Skeletal muscle tissue (tissue), 4 donors: ENCODE measurements around the gene COLEC12. TPM values are rescaled to one million over a fixed set of nuclear protein-coding genes. Genes with fewer than 3 reads are reported as not detected.
A peak's percentile ranks its signal among the peaks of the same experiment; 100 is the strongest.

Experiments used
- H3K27ac ChIP-seq: one replicate; pipeline ENCODE4 v1.7.0; 2013; ENCODE audit warnings: mild to moderate bottlenecking, low read depth, low read length, inconsistent platforms
- H3K27me3 ChIP-seq, 3 donors: one replicate each; pipeline ENCODE4 v1.7.0; 2013; ENCODE audit warnings: low read length in 3 of 3; ENCODE audit not compliant: control insufficient read depth in 3 of 3, insufficient read depth in 3 of 3
- H3K36me3 ChIP-seq, 3 donors: one replicate each; pipeline ENCODE4 v1.7.0; 2013; ENCODE audit warnings: low read length in 3 of 3; ENCODE audit not compliant: control insufficient read depth in 3 of 3, insufficient read depth in 3 of 3
- H3K4me1 ChIP-seq, 3 donors: one replicate each; pipeline ENCODE4 v1.7.0; 2013; ENCODE audit warnings: low read length in 3 of 3, mild to moderate bottlenecking in 3 of 3; ENCODE audit not compliant: control insufficient read depth in 3 of 3, insufficient read depth in 3 of 3
- H3K4me3 ChIP-seq, 3 donors: one replicate each; pipeline ENCODE4 v1.7.0; 2013; ENCODE audit warnings: low read length in 3 of 3
- H3K9ac ChIP-seq, 3 donors: one replicate each; pipeline ENCODE4 v1.7.0; 2013; ENCODE audit warnings: low read length in 3 of 3, mild to moderate bottlenecking in 3 of 3, moderate library complexity in 2 of 3, low read depth in 1 of 3
- H3K9me3 ChIP-seq, 3 donors: one replicate each; pipeline ENCODE4 v1.7.0; 2013; ENCODE audit warnings: low read length in 3 of 3; ENCODE audit not compliant: control insufficient read depth in 3 of 3
- total RNA-seq: library from RNA; depleted of rRNA; stranded (reverse); fragments of >200 nt; gene quantifications from one replicate; pipeline ENCODE4 v1.2.3, GENCODE V29; 2014
- donor health status: Osteomylitis.

COLEC12 gene
- total RNA-seq, 1 donor from 2014 or later, result 39.1 TPM

- no peak overlapping the region for H3K27ac ChIP-seq
- no peak overlapping the region for H3K4me3 ChIP-seq
- H3K4me1 ChIP-seq, result peaks cover 0 to 4% (median 0%) of the 10 kb centered on the region in 3 donors
- H3K9me3 ChIP-seq, result no peaks in the 10 kb centered on the region
- no peak overlapping the region for H3K9ac ChIP-seq
- no peaks in the 10 kb centered on the region for H3K36me3 ChIP-seq
- H3K27me3 ChIP-seq, result no peaks in the 10 kb centered on the region
These were observed 96.4 kb downstream of the COLEC12 start for GRCh38 chr18:404061-404636.

GRCh38 chr18:402129-402528, 98.4 kb downstream of the COLEC12 start:
- H3K9me3 ChIP-seq, result no peaks in the 10 kb centered on the region
- no peak overlapping the region for H3K4me3 ChIP-seq
- H3K4me1 ChIP-seq, result peaks cover 0 to 4% (median 2%) of the 10 kb centered on the region in 3 donors
- H3K27me3 ChIP-seq, result no peaks in the 10 kb centered on the region
- no peak overlapping the region for H3K27ac ChIP-seq
- no peaks in the 10 kb centered on the region for H3K36me3 ChIP-seq
- H3K9ac ChIP-seq, result no peak overlapping the region

- no peak overlapping the region for H3K27ac ChIP-seq
- H3K9me3 ChIP-seq, result no peaks in the 10 kb centered on the region
- H3K27me3 ChIP-seq, result no peaks in the 10 kb centered on the region
- H3K36me3 ChIP-seq, result no peaks in the 10 kb centered on the region
- peaks cover 0 to 6% (median 0%) of the 10 kb centered on the region in 3 donors for H3K4me1 ChIP-seq
- H3K9ac ChIP-seq, result no peak overlapping the region
- H3K4me3 ChIP-seq, result no peak overlapping the region
These were observed 100.0 kb downstream of the COLEC12 start for GRCh38 chr18:400456-400855.

- Histone ChIP-seq H3K4me1 (peaks cover 0 to 6% (median 0%) of the 10 kb centered on the region in 3 donors), H3K27ac (no peak overlapping the region)
These were observed 100.8 kb downstream of the COLEC12 start for GRCh38 chr18:399631-400135.

GRCh38 chr18:398935-399630, 101.4 kb downstream of the COLEC12 start:
- H3K9ac ChIP-seq, result no peak overlapping the region
- H3K36me3 ChIP-seq, result no peaks in the 10 kb centered on the region
- no peaks in the 10 kb centered on the region for H3K9me3 ChIP-seq
- no peak overlapping the region for H3K27ac ChIP-seq
- no peak overlapping the region for H3K4me3 ChIP-seq
- peaks cover 0 to 6% (median 0%) of the 10 kb centered on the region in 3 donors for H3K4me1 ChIP-seq
- no peaks in the 10 kb centered on the region for H3K27me3 ChIP-seq

More at GRCh38 chr18:399631-400135, 100.8 kb downstream of the COLEC12 start:
- no peak overlapping the region for H3K4me3 ChIP-seq
- no peak overlapping the region for H3K9ac ChIP-seq
- H3K9me3 ChIP-seq, result no peaks in the 10 kb centered on the region
- no peaks in the 10 kb centered on the region for H3K36me3 ChIP-seq
- H3K27me3 ChIP-seq, result no peaks in the 10 kb centered on the region

- H3K9ac ChIP-seq, result no peak overlapping the region
- no peaks in the 10 kb centered on the region for H3K9me3 ChIP-seq
- peaks cover 0 to 6% (median 0%) of the 10 kb centered on the region in 3 donors for H3K4me1 ChIP-seq
- H3K27ac ChIP-seq, result no peak overlapping the region
- no peak overlapping the region for H3K4me3 ChIP-seq
- H3K36me3 ChIP-seq, result no peaks in the 10 kb centered on the region
- no peaks in the 10 kb centered on the region for H3K27me3 ChIP-seq
These were observed 103.9 kb downstream of the COLEC12 start for GRCh38 chr18:396556-396955.

- no peak overlapping the region for H3K9ac ChIP-seq
- H3K9me3 ChIP-seq, result no peaks in the 10 kb centered on the region
- H3K4me3 ChIP-seq, result no peak overlapping the region
- peaks cover 0 to 6% (median 0%) of the 10 kb centered on the region in 3 donors for H3K4me1 ChIP-seq
- no peaks in the 10 kb centered on the region for H3K27me3 ChIP-seq
- H3K36me3 ChIP-seq, result no peaks in the 10 kb centered on the region
- H3K27ac ChIP-seq, result peak overlapping the region; percentile 21
These were observed 104.3 kb downstream of the COLEC12 start for GRCh38 chr18:396251-396555.

GRCh38 chr18:395456-396250, 104.8 kb downstream of the COLEC12 start:
- no peak overlapping the region for H3K9ac ChIP-seq
- H3K27me3 ChIP-seq, result no peaks in the 10 kb centered on the region
- no peak overlapping the region for H3K4me3 ChIP-seq
- peaks cover 0 to 6% (median 0%) of the 10 kb centered on the region in 3 donors for H3K4me1 ChIP-seq
- H3K27ac ChIP-seq, result peak overlapping the region; percentile 26
- no peaks in the 10 kb centered on the region for H3K36me3 ChIP-seq
- no peaks in the 10 kb centered on the region for H3K9me3 ChIP-seq

GRCh38 chr18:394987-395362, 105.5 kb downstream of the COLEC12 start:
- H3K9ac ChIP-seq, result no peak overlapping the region
- H3K27me3 ChIP-seq, result no peaks in the 10 kb centered on the region
- H3K4me1 ChIP-seq, result peaks cover 0 to 6% (median 0%) of the 10 kb centered on the region in 3 donors
- no peak overlapping the region for H3K4me3 ChIP-seq
- H3K36me3 ChIP-seq, result no peaks in the 10 kb centered on the region
- H3K9me3 ChIP-seq, result no peaks in the 10 kb centered on the region
- peak overlapping the region; percentile 26 for H3K27ac ChIP-seq
